SH-SY5Y (cell line): ENCODE measurements around the gene FAM170B.

ENCODE experiments used
- GATA2 ChIP-seq: IDR thresholded peaks from 2 replicates; pipeline ENCODE4 v1.6.1; 2011; ENCODE audit warnings: mild to moderate bottlenecking, low read depth, low read length
- GATA3 ChIP-seq: IDR thresholded peaks from 2 replicates; pipeline ENCODE4 v1.6.1; 2011; ENCODE audit warnings: low read depth, mild to moderate bottlenecking, low read length, moderate library complexity

- TF ChIP-seq GATA2 (no peak), GATA3 (no peak)
Measured at GRCh38 chr10:49096890-49097445, 36.9 kb downstream of the FAM170B start.
